Panc1 (cell line): ENCODE results near the gene PIN1. TPM values are rescaled to one million over a fixed set of nuclear protein-coding genes. Genes with fewer than 3 reads are reported as not detected.

Experiments used
- ATAC-seq: fragments of 200-7000 bp; cut with Tn5 transposase; 2 replicates; pipeline ENCODE4 v1.9.1; 2020; ENCODE audit warnings: mild to moderate bottlenecking, moderate library complexity
- BruUV-seq: library from RNA; stranded (reverse); fragments of 400-500 nt; replicated peaks from 2 replicates; lab custom pipeline; 2021; lab: Mats Ljungman, UMichigan
- CTCF ChIA-PET: fragments of 300-600 bp; sonication (Branson Sonifier 250); formaldehyde crosslinking; loops from one replicate; lab custom pipeline; 2022; ENCODE audit warnings: antibody characterized with exemption; lab: Charles Lee
- POLR2A ChIA-PET: fragments of 300-600 bp; sonication (Branson Sonifier 250); formaldehyde crosslinking; loops from one replicate; lab custom pipeline; 2022; ENCODE audit warnings: antibody characterized with exemption; lab: Charles Lee
- DNase-seq: peaks from one replicate; pipeline ENCODE4 v3.0.0-alpha.2; 2010; ENCODE audit warnings: low read depth, low spot score
- H3K27ac ChIP-seq: 2 replicates; pipeline ENCODE4 v1.5.1; 2011; ENCODE audit warnings: mild to moderate bottlenecking, low read length, inconsistent platforms
- H3K27me3 ChIP-seq: fragments of 200-500 bp; sonication (Bioruptor generic); 2 replicates; pipeline ENCODE4 v1.6.0; 2014; ENCODE audit warnings: low read length, inconsistent platforms; ENCODE audit not compliant: control insufficient read depth, insufficient read depth
- H3K36me3 ChIP-seq: fragments of 200-500 bp; sonication (Bioruptor generic); 2 replicates; pipeline ENCODE4 v1.5.1; 2014; ENCODE audit warnings: inconsistent platforms, mild to moderate bottlenecking, low read length, moderate library complexity; ENCODE audit not compliant: control insufficient read depth, insufficient read depth
- H3K4me1 ChIP-seq: 2 replicates; pipeline ENCODE4 v1.5.1; 2011; ENCODE audit warnings: inconsistent platforms, mild to moderate bottlenecking, low read length, moderate library complexity; ENCODE audit not compliant: control insufficient read depth, insufficient read depth
- H3K4me3 ChIP-seq, 2 experiments: 2 replicates each; pipeline ENCODE4 v1.5.1; 2011 to 2012; ENCODE audit warnings: low read depth in 2 of 2, low read length in 2 of 2, mild to moderate bottlenecking in 2 of 2, inconsistent platforms in 1 of 2, moderate library complexity in 1 of 2
- H3K9me3 ChIP-seq: fragments of 200-500 bp; sonication (Bioruptor generic); 2 replicates; pipeline ENCODE4 v1.5.1; 2014; ENCODE audit warnings: low read depth, mild to moderate bottlenecking, inconsistent platforms, low read length, moderate library complexity; ENCODE audit not compliant: control insufficient read depth, insufficient read depth
- CTCF ChIP-seq: fragments of 450-650 bp; IDR thresholded peaks from 2 replicates; pipeline ENCODE4 v1.5.1; 2017; ENCODE audit warnings: mild to moderate bottlenecking
- POLR2AphosphoS5 ChIP-seq: IDR thresholded peaks from 2 replicates; pipeline ENCODE4 v1.6.1; 2012; ENCODE audit warnings: mild to moderate bottlenecking, low read depth, low read length, moderate library complexity
- REST ChIP-seq, 2 experiments: IDR thresholded peaks; 2 replicates each; pipeline ENCODE4 v1.6.1; 2011 to 2012; ENCODE audit warnings: low read depth in 2 of 2, control low read depth in 1 of 2, low read length in 1 of 2, mild to moderate bottlenecking in 1 of 2, moderate library complexity in 1 of 2; ENCODE audit not compliant: insufficient read depth in 1 of 2
- SIN3A ChIP-seq: IDR thresholded peaks from 2 replicates; pipeline ENCODE4 v1.6.1; 2012; ENCODE audit warnings: low read depth, mild to moderate bottlenecking, low read length, moderate library complexity, borderline replicate concordance; ENCODE audit not compliant: insufficient read depth
- TCF7L2 ChIP-seq: IDR thresholded peaks from 2 replicates; pipeline ENCODE4 v1.6.1; 2011; ENCODE audit warnings: mild to moderate bottlenecking, low read depth, low read length, inconsistent platforms
- in situ Hi-C: cut with HindIII; loops from 2 replicates; pipeline ENCODE4 v1.10.0; 2016; ENCODE audit warnings: low sequenced_read_pairs, low pct_unique_long_range_greater_than_20kb
- intact Hi-C: fragments of 100-400 bp; cut with micrococcal nuclease; formaldehyde crosslinking; loops from one replicate; pipeline ENCODE4 v1.10.0; 2022; ENCODE audit not compliant: unreplicated experiment
- total RNA-seq: library from RNA; stranded (reverse); gene quantifications from one replicate; pipeline ENCODE4 v1.2.1, GENCODE V29; 2021; ENCODE audit not compliant: unreplicated experiment

PIN1 gene
- total RNA-seq, 1 experiment from 2014 or later = 102 TPM

GRCh38 chr19:9827289-9828238, 7.6 kb upstream of the PIN1 start, which contains the start of gene UBL5:
TSS of gene UBL5 (plus strand) at chr19:9827918. CDS start at chr19:9828338, 420 bp downstream.
- Histone ChIP-seq H3K27ac (peak within 1 kb of the TSS; percentile 88), H3K9me3 (no peaks in the 10 kb centered on the region), H3K4me1 (no peaks in the 10 kb centered on the region), H3K27me3 (no peaks in the 10 kb centered on the region), H3K4me3 (peak within 1 kb of the TSS; percentile 95 to 96), H3K36me3 (peaks cover 6% of the 10 kb centered on the region)
- CTCF ChIA-PET = no interaction called here
- TF ChIP-seq SIN3A = peak; percentile 91
- no peak for TF ChIP-seq CTCF
- TF ChIP-seq POLR2AphosphoS5 = peak; percentile 88
- peak; percentile 82 for TF ChIP-seq TCF7L2
- no peak for TF ChIP-seq REST (IDR thresholded peaks at IDR 0.05; ENCODE audit: insufficient read depth in 1 of 2, low read depth in 2 of 2, low read length in 1 of 2)
- TSS peak; percentile 96 for BruUV-seq
- POLR2A ChIA-PET = interaction anchor here (0.7 kb wide), 1 partner anchor 10 kb away, joined by 3 read pairs; no protein-coding TSS in a partner anchor
- ATAC-seq (peak; percentile 98), DNase-seq (peak; percentile 30)
- intact Hi-C loops (no loop called here), in situ Hi-C loops (no loop called here)

- ChIA-PET CTCF (no interaction called here), POLR2A (no interaction called here)
- Histone ChIP-seq H3K27ac (peak overlapping the region; percentile 88), H3K27me3 (no peaks in the 10 kb centered on the region), H3K4me1 (no peaks in the 10 kb centered on the region), H3K9me3 (no peaks in the 10 kb centered on the region), H3K36me3 (peaks cover 6% of the 10 kb centered on the region), H3K4me3 (peak overlapping the region; percentile 95 to 96)
- in situ Hi-C loops (no loop called here), intact Hi-C loops (no loop called here)
- ATAC-seq (no peak), DNase-seq (no peak)
- TF ChIP-seq REST (IDR thresholded peaks at IDR 0.05; ENCODE audit: insufficient read depth in 1 of 2, low read depth in 2 of 2, low read length in 1 of 2) (no peak), TCF7L2 (no peak), POLR2AphosphoS5 (no peak), SIN3A (no peak), CTCF (no peak)
- BruUV-seq = no TSS peak
These were observed 6.5 kb upstream of the PIN1 start for GRCh38 chr19:9828551-9829063.
